GM12892 (cell line): Measurements from ENCODE around the gene NATD1. TPM values are rescaled to one million over a fixed set of nuclear protein-coding genes. Genes with fewer than 3 reads are reported as not detected.
A peak's percentile ranks its signal among the peaks of the same experiment; 100 is the strongest.

Source experiments
- DNase-seq: peaks from one replicate; pipeline ENCODE4 v3.0.0; 2011; ENCODE audit not compliant: insufficient read length
- FAIRE-seq: peaks from 2 replicates; lab custom pipeline; 2011; peaks lifted over from hg19 to GRCh38; lab: Jason Lieb, UNC
- POLR2A ChIP-seq: IDR thresholded peaks from 2 replicates; pipeline ENCODE4 v1.6.1; 2011; ENCODE audit warnings: low read depth, low read length, control low read depth
- POLR2AphosphoS5 ChIP-seq: IDR thresholded peaks from 2 replicates; pipeline ENCODE4 v1.6.1; 2011; ENCODE audit warnings: low read depth, low read length, control low read depth
- TAF1 ChIP-seq: IDR thresholded peaks from 2 replicates; pipeline ENCODE4 v1.6.1; 2011; ENCODE audit warnings: low read depth, mild to moderate bottlenecking, control low read depth, low read length, borderline replicate concordance
- polyA plus RNA-seq: library from polyadenylated mRNA; unstranded; fragments of >200 nt; gene quantifications from one replicate; pipeline ENCODE4 v1.2.1, GENCODE V29; 2012; ENCODE audit warnings: missing spikeins, inconsistent platforms; ENCODE audit not compliant: missing spikeins

The NATD1 gene
- polyA plus RNA-seq = 0.32 TPM

GRCh38 chr17:21252796-21253645, at the start of gene NATD1:
NATD1 (minus strand) TSS chr17:21253410; CDS start chr17:21253264, 146 bp downstream.
- peak; percentile 73 for FAIRE-seq
- no peak for TF ChIP-seq POLR2A
- TF ChIP-seq TAF1 = no peak
- no peak for TF ChIP-seq POLR2AphosphoS5
- DNase-seq = peak; percentile 82

GRCh38 chr17:21301593-21302550, 48.7 kb upstream of the NATD1 start:
- FAIRE-seq (no peak), DNase-seq (no peak)
- TF ChIP-seq POLR2AphosphoS5 (no peak), TAF1 (no peak), POLR2A (no peak)

- TF ChIP-seq POLR2A (no peak), POLR2AphosphoS5 (no peak), TAF1 (no peak)
- FAIRE-seq (no peak), DNase-seq (no peak)
Observed at GRCh38 chr17:21300601-21301571, 47.7 kb upstream of the NATD1 start.

- no peak for DNase-seq
- no peak for FAIRE-seq
- TF ChIP-seq POLR2A (no peak), TAF1 (no peak), POLR2AphosphoS5 (no peak)
Observed at GRCh38 chr17:21299981-21300600, 46.9 kb upstream of the NATD1 start.

- FAIRE-seq (no peak), DNase-seq (no peak)
- no peak for TF ChIP-seq POLR2A
- TF ChIP-seq POLR2AphosphoS5 = no peak
- no peak for TF ChIP-seq TAF1
Observed at GRCh38 chr17:21298983-21299519, 45.8 kb upstream of the NATD1 start.

- TF ChIP-seq POLR2A (no peak), TAF1 (no peak), POLR2AphosphoS5 (no peak)
- FAIRE-seq (no peak), DNase-seq (no peak)
Observed at GRCh38 chr17:21298056-21298982, 45.1 kb upstream of the NATD1 start.

- no peak for TF ChIP-seq TAF1
- no peak for TF ChIP-seq POLR2AphosphoS5
- no peak for TF ChIP-seq POLR2A
- DNase-seq (no peak), FAIRE-seq (no peak)
Observed at GRCh38 chr17:21297597-21297996, 44.4 kb upstream of the NATD1 start.

- no peak for TF ChIP-seq POLR2A
- no peak for FAIRE-seq
- no peak for DNase-seq
Observed at GRCh38 chr17:21297026-21297520, 43.9 kb upstream of the NATD1 start.
